GM12801 (cell line): ENCODE data around the gene SENP2.

Experiments
- CTCF ChIP-seq: IDR thresholded peaks from one replicate; pipeline ENCODE4 v1.5.1; 2011; ENCODE audit warnings: control low read depth; ENCODE audit not compliant: insufficient read length; ENCODE audit errors: extremely low read depth

The SENP2 gene

GRCh38 chr3:185680231-185680630 is 94.1 kb downstream of the SENP2 start:
- TF ChIP-seq CTCF, result no peak
